ENCODE results near the gene AJM1. TPM values are rescaled to one million over a fixed set of nuclear protein-coding genes. Genes with fewer than 3 reads are reported as not detected.
A peak's percentile ranks its signal among the peaks of the same experiment; 100 is the strongest.

The AJM1 gene
- total and polyA plus RNA-seq, 2 of the 8 experiments (the other 6 are each of a cell fraction or from before 2014, with no cell fraction given), result 0.12 to 0.97 TPM

- Histone ChIP-seq H2BK20ac (ENCODE audit: low read length) (no peak overlapping the region), H3K4me1 (replicated peaks in 1 of 4; ENCODE audit: control insufficient read depth in 3 of 4, insufficient read depth in 4 of 4, low read length in 3 of 4) (peaks cover 0 to 18% (median 8%) of the 10 kb centered on the region in 4 experiments; a peak in 5 of 7 replicates), H2AFZ (ENCODE audit: low read length) (no peak overlapping the region), H3K27ac (ENCODE audit: low read depth, low read length) (no peak overlapping the region), H3K4ac (replicated peaks; ENCODE audit: insufficient read length, low read depth, low read length) (no peak overlapping the region), H3K79me2 (ENCODE audit: control insufficient read depth in 1 of 2, insufficient read depth in 2 of 2, low read length in 2 of 2) (no peaks in the 10 kb centered on the region), H2BK15ac (ENCODE audit: low read length) (no peak overlapping the region), H2BK5ac (ENCODE audit: low read depth, low read length) (no peak overlapping the region), H3K36me3 (ENCODE audit: control insufficient read depth in 2 of 4, insufficient read depth in 4 of 4, low read length in 3 of 4) (peaks cover 0 to 7% (median 3%) of the 10 kb centered on the region in 4 experiments; a peak in 4 of 8 replicates), H2BK120ac (replicated peaks; ENCODE audit: low read depth, low read length) (no peak overlapping the region), H3K56ac (replicated peaks; ENCODE audit: insufficient read length, low read depth, low read length) (no peak overlapping the region), H3K4me2 (ENCODE audit: insufficient read depth in 1 of 2, low read depth in 2 of 2, low read length in 2 of 2) (no peak overlapping the region; a peak in 1 of 4 replicates), H3K9ac (replicated peaks in 1 of 4; ENCODE audit: extremely low read depth in 1 of 4, low read depth in 3 of 4, low read length in 3 of 4) (no peak overlapping the region), H3K79me1 (ENCODE audit: low read depth, low read length) (no peaks in the 10 kb centered on the region; the same call in 1 of the 2 replicates), H3K9me3 (ENCODE audit: insufficient read depth in 2 of 2, low read depth in 1 of 2, low read length in 1 of 2) (no peaks in the 10 kb centered on the region), H2AK5ac (ENCODE audit: low read depth, low read length) (no peak overlapping the region), H4K20me1 (replicated peaks in 1 of 2; ENCODE audit: control insufficient read depth in 1 of 2, insufficient read depth in 2 of 2, low read length in 2 of 2) (peaks cover 7 to 9% of the 10 kb centered on the region in 2 experiments), H4K91ac (replicated peaks; ENCODE audit: insufficient read length, low read length) (no peak overlapping the region), H4K5ac (ENCODE audit: insufficient read length, low read depth, low read length) (no peak overlapping the region), H3K23ac (ENCODE audit: insufficient read length) (no peak overlapping the region), H2BK12ac (ENCODE audit: low read depth, low read length) (no peak overlapping the region), H4K8ac (ENCODE audit: extremely low read depth, insufficient read depth, low read length) (peak overlapping the region; percentile 41; the same call in 1 of the 2 replicates), H3K23me2 (ENCODE audit: low read depth, low read length) (peaks cover 13% of the 10 kb centered on the region), H3K14ac (ENCODE audit: insufficient read length) (no peak overlapping the region), H3K18ac (ENCODE audit: extremely low read depth, low read length) (no peak overlapping the region), H3K27me3 (replicated peaks in 1 of 4; ENCODE audit: control insufficient read depth in 3 of 4, extremely low read depth in 1 of 4, insufficient read depth in 3 of 4, low read length in 3 of 4) (peaks cover 2 to 6% (median 5%) of the 10 kb centered on the region in 4 experiments; a peak in 6 of 7 replicates), H3K4me3 (ENCODE audit: extremely low read depth in 1 of 4, insufficient read depth in 2 of 4, low read depth in 3 of 4, low read length in 4 of 4) (no peak overlapping the region)
- TF ChIP-seq POLR2A (IDR thresholded peaks at IDR 0.05; ENCODE audit: control extremely low read depth in 1 of 2, low read depth in 2 of 2, low read length in 2 of 2) (0 out of 3 replicates have a peak, but pooled peaks of 1 of the 2 experiments have one; percentile 36), YY1 (IDR thresholded peaks at IDR 0.05; ENCODE audit: low read depth, low read length) (no peak), SIX5 (IDR thresholded peaks at IDR 0.05; ENCODE audit: low read depth, low read length) (no peak)
- WGBS, 2 experiments (ENCODE audit: extremely low coverage in 1 of 2, insufficient coverage in 1 of 2, insufficient read length in 1 of 2, insufficient replicate concordance in 2 of 2, low coverage in 1 of 2, low lambda C conversion rate in 2 of 2, missing lambda C conversion rate in 1 of 2), result 93% methylated on average over 23 of the region's 23 CpGs; no CpG with 5 or more reads in 1 of the 2 experiments
- DNase-seq (ENCODE audit: low read depth in 1 of 2, low spot score in 2 of 2) (no peak), FAIRE-seq (no peak)
- ChIA-PET CTCF (ENCODE audit: partially characterized antibody) (interaction anchor here (1.3 to 1.8 kb wide), 3 partner anchors 8 to 184 kb away, joined by 3 to 6 read pairs (median 5); partner anchors contain the start of gene AJM1), POLR2A (ENCODE audit: partially characterized antibody) (interaction anchor here (0.7 to 16.2 kb wide), 9 partner anchors 10 to 87 kb away, joined by 3 to 248 read pairs (median 4); partner anchors contain the start of genes AJM1, EDF1 and TRAF2)
Observed at GRCh38 chr9:136850866-136851775, 8.8 kb downstream of the AJM1 start.

All from H1 (cell line).